PC-9 (cell line): ENCODE measurements around the gene PTPN6.

Experiments
- EZH2 ChIP-seq: fragments of 200-600 bp; sonication (generic); IDR thresholded peaks from 2 replicates; pipeline ENCODE4 v1.8.0; 2017; ENCODE audit warnings: antibody characterized with exemption, low read depth
- TF ChIP-seq, protein P1 (sequence below): fragments of 200-600 bp; sonication (generic); conservative IDR thresholded peaks from 2 replicates; pipeline ENCODE4 v1.6.1; 2017; ENCODE audit warnings: mixed run types, antibody characterized with exemption, mild to moderate bottlenecking, moderate library complexity

- TF ChIP-seq, protein P1, sequence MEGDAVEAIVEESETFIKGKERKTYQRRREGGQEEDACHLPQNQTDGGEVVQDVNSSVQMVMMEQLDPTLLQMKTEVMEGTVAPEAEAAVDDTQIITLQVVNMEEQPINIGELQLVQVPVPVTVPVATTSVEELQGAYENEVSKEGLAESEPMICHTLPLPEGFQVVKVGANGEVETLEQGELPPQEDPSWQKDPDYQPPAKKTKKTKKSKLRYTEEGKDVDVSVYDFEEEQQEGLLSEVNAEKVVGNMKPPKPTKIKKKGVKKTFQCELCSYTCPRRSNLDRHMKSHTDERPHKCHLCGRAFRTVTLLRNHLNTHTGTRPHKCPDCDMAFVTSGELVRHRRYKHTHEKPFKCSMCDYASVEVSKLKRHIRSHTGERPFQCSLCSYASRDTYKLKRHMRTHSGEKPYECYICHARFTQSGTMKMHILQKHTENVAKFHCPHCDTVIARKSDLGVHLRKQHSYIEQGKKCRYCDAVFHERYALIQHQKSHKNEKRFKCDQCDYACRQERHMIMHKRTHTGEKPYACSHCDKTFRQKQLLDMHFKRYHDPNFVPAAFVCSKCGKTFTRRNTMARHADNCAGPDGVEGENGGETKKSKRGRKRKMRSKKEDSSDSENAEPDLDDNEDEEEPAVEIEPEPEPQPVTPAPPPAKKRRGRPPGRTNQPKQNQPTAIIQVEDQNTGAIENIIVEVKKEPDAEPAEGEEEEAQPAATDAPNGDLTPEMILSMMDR, result no peak
- no peak for TF ChIP-seq EZH2
Measured at GRCh38 chr12:6935371-6936193, 15.6 kb upstream of the PTPN6 start.
